PC-9 (cell line): ENCODE measurements around the gene CAPN11.

Experiments used
- EZH2 ChIP-seq: fragments of 200-600 bp; sonication (generic); IDR thresholded peaks from 2 replicates; pipeline ENCODE4 v1.8.0; 2017; ENCODE audit warnings: antibody characterized with exemption, low read depth
- TF ChIP-seq, protein P1 (sequence below): fragments of 200-600 bp; sonication (generic); conservative IDR thresholded peaks from 2 replicates; pipeline ENCODE4 v1.6.1; 2017; ENCODE audit warnings: mixed run types, antibody characterized with exemption, mild to moderate bottlenecking, moderate library complexity

DNA sequence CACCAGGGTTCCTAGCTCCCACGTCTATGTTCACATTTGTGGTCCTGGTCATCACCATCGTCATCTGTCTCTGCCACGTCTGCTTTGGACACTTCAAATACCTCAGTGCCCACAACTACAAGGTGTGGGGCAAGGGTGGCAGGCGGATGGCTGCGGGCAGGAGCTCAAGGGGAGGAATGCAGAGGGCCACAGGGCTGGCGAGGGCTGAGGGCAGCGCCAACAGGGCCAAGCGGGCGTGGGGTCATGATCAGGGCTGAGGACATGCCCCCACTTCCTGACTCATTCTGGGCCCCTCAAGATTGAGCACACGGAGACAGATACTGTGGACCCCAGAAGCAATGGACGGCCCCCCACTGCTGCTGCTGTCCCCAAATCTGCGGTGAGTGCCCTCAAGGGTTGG lies 4.6 kb upstream of the CAPN11 start:
- no peak for TF ChIP-seq EZH2
- TF ChIP-seq, protein P1, sequence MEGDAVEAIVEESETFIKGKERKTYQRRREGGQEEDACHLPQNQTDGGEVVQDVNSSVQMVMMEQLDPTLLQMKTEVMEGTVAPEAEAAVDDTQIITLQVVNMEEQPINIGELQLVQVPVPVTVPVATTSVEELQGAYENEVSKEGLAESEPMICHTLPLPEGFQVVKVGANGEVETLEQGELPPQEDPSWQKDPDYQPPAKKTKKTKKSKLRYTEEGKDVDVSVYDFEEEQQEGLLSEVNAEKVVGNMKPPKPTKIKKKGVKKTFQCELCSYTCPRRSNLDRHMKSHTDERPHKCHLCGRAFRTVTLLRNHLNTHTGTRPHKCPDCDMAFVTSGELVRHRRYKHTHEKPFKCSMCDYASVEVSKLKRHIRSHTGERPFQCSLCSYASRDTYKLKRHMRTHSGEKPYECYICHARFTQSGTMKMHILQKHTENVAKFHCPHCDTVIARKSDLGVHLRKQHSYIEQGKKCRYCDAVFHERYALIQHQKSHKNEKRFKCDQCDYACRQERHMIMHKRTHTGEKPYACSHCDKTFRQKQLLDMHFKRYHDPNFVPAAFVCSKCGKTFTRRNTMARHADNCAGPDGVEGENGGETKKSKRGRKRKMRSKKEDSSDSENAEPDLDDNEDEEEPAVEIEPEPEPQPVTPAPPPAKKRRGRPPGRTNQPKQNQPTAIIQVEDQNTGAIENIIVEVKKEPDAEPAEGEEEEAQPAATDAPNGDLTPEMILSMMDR = no peak
